HUES48 (cell line): Measurements from ENCODE around the gene HSPA2.

Source experiments
- H3K27ac ChIP-seq: one replicate; pipeline ENCODE4 v1.7.0; 2013; ENCODE audit warnings: low read depth, low read length, inconsistent platforms
- H3K27me3 ChIP-seq: 2 replicates; pipeline ENCODE4 v1.6.1; 2013; ENCODE audit warnings: mild to moderate bottlenecking, low read length; ENCODE audit not compliant: control insufficient read depth, insufficient read depth
- H3K36me3 ChIP-seq: 2 replicates; pipeline ENCODE4 v1.6.1; 2013; ENCODE audit warnings: low read length; ENCODE audit not compliant: control insufficient read depth, insufficient read depth
- H3K4me1 ChIP-seq: 2 replicates; pipeline ENCODE4 v1.6.1; 2013; ENCODE audit warnings: mild to moderate bottlenecking, low read length; ENCODE audit not compliant: control insufficient read depth, insufficient read depth
- H3K4me3 ChIP-seq: 2 replicates; pipeline ENCODE4 v1.5.1; 2013; ENCODE audit warnings: mild to moderate bottlenecking, low read depth, low read length
- H3K9ac ChIP-seq: 2 replicates; pipeline ENCODE4 v1.6.1; 2013; ENCODE audit warnings: mild to moderate bottlenecking, low read depth, low read length, moderate library complexity
- H3K9me3 ChIP-seq: 2 replicates; pipeline ENCODE4 v1.6.1; 2013; ENCODE audit warnings: low read length; ENCODE audit not compliant: control insufficient read depth, insufficient read depth

HSPA2 gene

GRCh38 chr14:64591809-64592208 lies 51.3 kb downstream of the HSPA2 start:
- no peak overlapping the region for H3K27ac ChIP-seq
- no peaks in the 10 kb centered on the region for H3K36me3 ChIP-seq
- H3K9me3 ChIP-seq, result no peaks in the 10 kb centered on the region
- no peaks in the 10 kb centered on the region for H3K27me3 ChIP-seq
- H3K4me1 ChIP-seq, result no peaks in the 10 kb centered on the region
- no peak overlapping the region for H3K4me3 ChIP-seq
- H3K9ac ChIP-seq, result no peak overlapping the region
